Measurements from ENCODE around the gene ERICH4. TPM values are rescaled to one million over a fixed set of nuclear protein-coding genes. Genes with fewer than 3 reads are reported as not detected.
A peak's percentile ranks its signal among the peaks of the same experiment; 100 is the strongest.
"Not testable (repeated sequence)": the region's sequence is repeated elsewhere in the genome, so short reads cannot be mapped to it uniquely, and the experiment has no call there.

ERICH4 gene
- total RNA-seq, 1 experiment from 2014 or later: not detected

DNA sequence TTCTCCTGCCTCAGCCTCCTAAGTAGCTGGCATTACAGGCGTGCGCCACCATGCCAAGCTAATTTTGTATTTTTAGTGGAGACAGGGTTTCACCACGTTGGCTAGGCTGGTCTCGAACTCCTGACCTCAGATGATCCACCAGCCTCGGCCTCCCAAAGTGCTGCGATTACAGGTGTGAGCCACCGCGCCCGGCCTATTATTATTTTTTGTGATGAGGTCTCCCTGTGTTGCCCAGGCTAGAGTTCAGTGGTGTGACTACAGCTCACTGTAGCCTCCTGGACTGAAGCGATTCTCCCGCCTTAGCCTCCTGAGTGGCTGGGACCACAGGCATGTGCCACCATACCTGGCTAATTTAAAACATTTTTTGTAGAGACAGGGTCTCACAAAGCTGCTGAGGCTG is 7.6 kb upstream of the ERICH4 start:
- not testable (repeated sequence) for DNase-seq (ENCODE audit: low read depth)

DNA sequence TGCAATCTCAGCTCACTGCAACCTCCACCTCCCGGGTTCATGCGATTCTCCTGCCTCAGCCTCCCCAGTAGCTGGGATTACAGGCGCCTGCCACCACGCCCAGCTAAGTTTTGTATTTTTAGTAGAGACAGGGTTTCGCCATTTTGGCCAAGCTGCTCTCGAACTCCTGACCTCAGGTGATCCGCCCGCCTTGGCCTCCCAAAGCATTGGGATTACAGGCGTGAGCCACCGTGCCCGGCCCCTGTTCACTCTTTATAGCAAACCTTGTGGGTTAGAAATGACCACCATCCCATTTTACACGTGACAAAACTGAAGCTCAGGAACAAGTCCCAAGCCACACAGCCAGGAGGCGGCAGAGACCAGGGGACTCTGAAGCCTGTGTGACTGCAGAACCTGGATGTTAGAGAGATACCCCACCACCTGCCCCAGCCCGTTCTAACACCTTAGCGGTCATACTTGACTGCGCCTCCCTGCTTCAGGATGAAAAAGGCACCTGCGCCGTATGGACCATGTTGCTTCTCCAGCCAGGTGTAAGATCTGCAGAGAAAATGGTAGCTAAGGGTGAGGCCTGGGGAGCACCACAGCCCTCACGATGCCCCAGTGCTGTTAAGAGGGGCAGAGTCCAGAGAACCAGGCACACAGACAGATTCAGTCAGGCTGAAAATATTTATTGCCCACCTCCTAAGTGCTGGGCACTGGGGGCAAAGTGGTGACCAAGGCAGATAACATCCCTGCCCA is 6.9 kb upstream of the ERICH4 start:
- no peak for DNase-seq (ENCODE audit: low read depth)

DNA sequence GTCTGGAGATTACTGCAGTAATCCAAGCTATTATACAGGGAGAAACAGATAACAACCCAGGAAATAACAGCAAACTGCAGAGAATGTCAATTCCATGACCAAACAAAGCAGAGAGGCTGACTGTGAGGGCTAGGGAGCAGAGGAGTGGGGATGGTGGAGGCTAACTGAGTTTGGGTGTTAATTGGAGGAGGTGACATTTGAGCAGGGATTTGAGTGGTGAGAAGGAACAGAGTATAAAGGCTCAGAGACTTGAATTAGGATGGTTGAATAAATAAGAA is 6.3 kb upstream of the ERICH4 start:
- DNase-seq (ENCODE audit: low read depth): no peak

DNA sequence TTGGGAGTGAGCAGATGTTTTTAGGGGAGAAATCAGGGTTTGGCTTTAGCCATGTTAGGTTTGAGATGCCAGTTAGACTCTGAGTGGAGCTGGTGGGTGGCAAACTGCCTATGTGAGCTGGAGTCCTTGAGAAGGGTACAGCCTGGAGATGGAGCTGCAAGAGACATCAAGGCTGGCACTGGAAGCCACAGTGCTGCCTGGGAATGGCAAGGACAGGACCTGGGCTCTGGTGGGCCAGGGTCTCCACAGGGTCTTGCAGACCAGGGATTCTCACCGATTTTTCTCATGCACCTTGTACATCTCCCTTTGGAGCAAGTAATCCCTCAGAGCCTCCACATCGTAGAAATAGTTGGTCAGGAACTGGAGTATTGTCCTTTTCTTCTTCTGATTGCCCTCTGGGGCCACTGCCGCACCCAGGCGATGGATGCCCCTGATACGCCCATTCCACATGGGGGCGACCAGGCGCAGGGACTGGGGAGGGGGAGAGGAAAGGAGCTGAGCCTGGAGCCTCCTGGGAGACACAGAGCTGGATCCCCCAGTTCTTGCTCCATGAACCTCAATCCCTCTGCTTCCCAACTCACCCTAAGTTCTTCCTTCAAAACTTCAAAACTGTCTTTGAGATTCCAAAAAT is 4.9 kb upstream of the ERICH4 start:
- DNase-seq (ENCODE audit: low read depth): no peak

DNA sequence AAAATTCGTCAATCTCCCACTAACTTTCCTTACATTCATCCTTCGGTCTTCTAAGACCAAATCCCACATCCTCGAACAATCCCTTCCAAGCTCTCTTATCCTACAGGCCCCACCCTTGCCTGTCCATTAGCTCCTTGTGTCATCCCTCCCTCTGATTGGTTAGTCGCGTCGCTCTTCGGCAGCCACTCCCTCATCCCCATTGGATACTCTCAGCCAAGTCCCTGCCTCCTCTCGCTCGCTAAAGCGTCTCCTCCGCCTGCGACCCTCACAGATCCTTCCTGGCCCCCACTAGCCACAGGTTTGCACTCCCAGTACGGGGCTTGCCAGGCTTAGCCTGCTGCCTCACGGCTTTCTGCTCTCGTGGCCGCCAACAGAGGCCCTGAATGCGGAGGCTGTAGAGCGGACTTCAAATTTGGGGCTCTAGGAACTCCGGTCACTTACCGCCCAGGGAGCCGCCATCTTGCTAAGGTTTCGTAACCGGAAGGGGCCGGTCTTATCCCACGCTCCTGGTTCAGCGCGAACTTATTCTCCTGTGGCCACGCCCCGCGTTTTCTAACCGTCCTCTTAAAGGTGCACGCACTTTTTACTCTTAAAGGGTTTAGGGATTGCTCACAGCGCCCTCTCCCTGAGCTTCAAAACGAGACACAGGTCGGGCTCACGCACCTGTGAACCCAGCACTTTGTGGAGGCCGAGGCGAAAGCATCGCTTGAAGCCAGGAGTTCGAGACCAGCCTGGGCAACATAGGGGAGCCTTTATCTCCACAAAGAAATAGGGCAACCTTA is 3.3 kb upstream of the ERICH4 start, which contains the start of gene DMAC2:
Gene DMAC2, minus strand, starts transcription at position 472 of the 782 bp plus-strand sequence. Its CDS starts 13 bp downstream, at position 459.
- peak; percentile 99 for DNase-seq (ENCODE audit: low read depth)

DNA sequence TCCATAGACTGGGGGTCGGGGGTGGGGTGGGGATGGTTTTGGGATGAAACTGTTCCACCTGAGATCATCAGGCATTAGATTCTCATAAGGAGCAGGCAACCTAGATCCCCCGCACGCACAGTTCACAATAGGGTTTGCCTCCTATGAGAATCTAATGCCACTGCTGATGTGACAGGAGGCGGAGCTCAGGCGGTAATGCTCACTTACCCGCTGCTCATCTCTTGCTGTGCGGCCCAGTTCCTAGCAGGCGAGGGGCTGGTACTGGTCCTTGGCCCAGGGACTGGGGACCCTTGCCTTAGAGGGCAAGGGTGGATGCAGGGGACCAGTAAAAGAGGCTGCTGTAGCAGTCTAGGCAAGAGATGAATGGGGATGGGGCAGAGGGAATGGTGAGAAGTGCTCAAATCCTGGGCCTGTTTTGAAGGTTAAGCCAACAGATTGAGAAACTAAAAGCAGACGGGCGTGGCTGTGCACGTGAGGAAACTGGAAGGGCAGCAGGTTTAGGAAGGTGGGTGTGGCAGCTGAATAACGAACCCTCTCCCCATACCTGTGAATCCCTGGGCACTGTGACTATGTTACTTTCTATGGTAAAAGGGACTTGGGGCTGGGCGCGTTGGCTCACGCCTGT is 1.5 kb upstream of the ERICH4 start:
- no peak for DNase-seq (ENCODE audit: low read depth)

DNA sequence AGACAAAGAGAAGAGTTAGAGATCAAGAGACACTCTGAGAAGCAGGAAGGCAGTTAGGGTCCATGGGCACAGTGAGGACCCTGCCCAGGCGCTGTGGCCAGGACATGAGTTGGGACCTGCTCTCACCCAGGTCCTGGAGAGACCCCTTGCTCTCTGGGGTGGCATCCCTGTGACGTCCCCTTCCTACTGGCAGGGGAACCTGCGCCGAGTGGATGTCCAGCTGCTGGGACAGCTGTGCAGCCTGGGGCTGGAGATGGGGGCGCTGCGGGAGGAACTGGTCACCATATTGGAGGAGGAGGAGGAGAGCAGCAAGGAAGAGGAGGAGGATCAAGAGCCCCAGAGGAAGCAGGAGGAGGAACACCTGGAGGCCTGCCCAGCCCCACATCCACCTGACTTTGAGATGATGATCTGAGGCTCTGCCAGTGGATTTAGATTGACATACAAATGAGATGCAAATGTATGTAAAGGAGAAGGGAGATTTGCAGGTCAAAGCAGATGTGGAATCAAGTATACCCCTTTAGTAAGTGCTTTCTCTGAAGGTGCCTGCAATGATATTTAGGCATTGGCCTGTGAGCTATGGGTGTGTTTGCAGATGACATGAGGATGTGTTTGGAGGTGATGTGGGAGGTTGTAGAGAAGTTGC is 978 bp downstream of the ERICH4 start:
- DNase-seq (ENCODE audit: low read depth): no peak

DNA sequence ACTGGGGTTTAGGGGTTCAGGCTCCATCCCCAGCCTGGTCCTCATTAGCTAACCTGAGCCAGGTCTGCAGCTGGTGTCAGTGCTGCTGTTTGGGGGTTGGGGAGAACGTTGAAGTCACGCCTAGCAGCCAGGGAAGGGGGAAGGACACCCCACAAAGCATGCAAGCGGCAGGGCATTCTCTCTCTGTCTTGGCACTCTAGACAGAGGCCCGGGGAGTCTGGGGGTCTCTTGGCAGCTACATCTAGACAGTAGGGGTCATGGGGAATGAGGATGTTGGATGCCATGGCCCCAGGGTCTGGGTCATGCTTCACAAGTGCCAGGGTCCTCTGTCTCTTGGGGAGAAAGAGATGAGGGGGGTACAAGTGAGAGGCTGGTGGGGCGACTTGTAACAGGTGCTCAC is 2.6 kb downstream of the ERICH4 start:
- DNase-seq (ENCODE audit: low read depth): no peak

DNA sequence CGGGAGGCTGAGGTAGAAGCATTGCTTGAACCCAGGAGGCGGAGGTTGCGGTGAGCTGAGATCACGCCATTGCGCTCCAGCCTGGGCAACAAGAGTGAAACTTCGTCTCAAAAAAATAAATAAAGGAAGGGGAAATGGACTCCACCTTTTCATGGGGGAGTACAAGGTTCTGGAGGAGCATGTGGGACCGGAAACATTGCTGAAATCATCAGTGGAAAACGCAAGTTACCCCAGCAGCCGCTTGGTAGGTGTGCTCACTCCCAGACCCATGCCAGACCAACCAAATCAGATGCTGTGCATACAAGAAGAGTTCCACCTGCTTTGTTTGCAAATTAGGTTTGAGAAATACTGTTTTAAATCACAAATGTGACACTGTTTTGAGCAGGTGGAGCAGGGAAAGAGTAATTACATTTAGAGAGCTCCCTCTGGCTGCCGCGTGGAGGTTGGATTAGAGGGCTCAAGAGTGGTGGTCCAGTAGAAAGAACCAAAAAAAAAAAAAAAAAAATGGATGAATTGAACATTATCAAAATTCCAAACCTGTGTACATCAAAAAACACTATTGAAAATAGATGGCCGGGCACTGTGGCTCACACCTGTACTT is 4.9 kb downstream of the ERICH4 start:
- no peak for DNase-seq (ENCODE audit: low read depth)

DNA sequence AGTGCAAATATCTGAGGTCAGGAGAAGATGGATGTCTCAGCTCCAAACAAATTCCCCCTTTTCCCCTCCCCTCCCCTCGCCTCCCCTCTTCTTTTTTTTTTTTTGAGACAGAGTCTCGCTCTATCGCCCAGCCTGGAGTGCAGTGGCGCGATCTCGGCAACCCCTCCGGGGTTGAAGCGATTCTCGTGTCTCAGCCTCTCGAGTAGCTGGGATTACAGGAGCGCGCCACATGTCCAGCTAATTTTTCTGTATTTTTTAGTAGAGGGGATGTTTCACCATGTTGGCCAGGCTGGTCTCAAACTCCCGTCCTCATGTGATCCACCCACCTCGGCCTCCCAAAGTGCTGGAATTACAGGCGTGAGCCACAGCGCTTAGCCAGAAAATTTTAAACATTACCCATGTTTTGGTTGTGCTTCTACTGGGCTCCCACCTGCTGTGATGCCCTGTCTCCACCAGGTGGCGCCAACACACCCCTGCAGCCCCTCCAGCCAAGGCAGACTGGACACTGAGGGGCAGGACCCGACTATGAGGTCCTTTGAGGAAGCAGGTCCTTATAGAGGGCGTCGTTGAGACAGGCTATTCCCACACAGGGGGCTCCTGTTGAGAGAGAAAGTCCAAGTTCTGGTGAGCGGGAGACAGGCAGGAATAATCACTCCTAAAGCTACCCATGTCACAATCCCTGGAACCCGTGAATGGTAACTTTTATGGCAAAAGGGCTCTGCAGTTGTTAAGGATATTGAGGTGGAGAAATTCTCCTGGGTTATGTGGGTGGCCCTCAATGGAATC is 6.3 kb downstream of the ERICH4 start:
- DNase-seq (ENCODE audit: low read depth): peak; percentile 85

DNA sequence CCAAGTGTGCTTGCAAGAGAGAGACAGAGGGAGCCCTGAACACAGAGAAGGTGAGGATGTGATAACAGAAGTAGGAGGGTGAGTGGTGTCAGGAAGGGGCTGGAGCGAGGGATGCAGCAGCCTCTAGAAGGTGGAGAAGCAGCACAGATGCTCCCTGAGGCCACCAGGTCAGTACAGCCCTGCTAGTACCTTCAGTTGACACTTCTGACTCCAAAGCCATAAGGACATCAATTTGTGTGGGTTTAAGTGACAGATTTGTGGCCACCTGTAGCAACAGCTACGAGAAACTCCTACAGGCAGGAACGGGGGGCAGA is 6.9 kb downstream of the ERICH4 start:
- no peak for DNase-seq (ENCODE audit: low read depth)

DNA sequence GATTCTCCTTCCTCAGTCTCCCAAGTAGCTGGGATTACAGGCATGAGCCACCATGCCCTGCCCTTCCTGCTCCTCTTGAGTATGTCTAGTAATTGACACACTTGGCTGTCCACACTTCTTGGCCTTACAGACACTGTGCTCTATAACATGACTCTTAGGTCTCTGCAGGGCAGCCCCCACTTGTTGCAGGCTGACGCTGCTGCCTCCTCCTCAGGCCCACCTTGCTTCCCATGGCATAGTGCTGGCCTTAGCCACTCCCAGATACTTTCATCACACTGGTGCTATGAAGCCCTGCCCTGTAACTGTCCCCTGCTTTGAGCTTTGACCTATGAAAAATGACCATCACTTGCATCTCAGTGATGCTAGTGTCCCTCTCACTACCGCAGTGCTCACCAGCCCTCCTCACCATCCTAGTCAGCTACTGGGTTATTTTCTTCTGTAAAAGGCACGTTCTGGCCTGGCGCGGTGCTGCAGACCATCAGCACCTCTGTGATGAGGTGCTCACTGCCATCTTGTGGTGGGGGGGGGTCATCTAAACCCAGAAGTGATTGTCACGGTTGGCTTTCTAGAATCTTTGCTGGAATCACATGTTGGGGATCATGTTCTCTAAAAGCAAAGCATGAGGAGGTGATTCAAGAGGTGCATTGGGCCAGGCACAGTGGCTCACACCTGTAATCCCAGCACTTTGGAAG is 9.8 kb downstream of the ERICH4 start:
- DNase-seq (ENCODE audit: low read depth): no peak

DNA sequence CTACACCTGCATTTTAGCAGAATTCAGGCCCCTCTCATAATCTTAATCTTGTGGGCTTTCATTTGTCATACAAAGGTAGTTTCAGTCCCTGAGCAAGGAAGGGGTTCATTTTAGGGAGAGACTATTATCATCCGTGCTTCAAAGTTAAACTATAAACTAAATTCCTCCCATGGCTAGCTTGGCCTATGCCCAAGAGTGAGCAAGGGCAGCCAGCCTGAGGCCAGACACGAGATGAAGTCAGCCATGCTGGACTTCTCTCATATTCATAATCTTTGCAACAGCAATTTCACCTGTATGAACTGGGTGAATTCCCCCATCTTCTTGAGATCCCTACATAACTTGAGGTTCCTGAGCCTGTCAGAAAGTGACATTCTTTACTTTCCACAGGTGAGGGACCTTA is 13.0 kb downstream of the ERICH4 start:
- no peak for DNase-seq (ENCODE audit: low read depth)

DNA sequence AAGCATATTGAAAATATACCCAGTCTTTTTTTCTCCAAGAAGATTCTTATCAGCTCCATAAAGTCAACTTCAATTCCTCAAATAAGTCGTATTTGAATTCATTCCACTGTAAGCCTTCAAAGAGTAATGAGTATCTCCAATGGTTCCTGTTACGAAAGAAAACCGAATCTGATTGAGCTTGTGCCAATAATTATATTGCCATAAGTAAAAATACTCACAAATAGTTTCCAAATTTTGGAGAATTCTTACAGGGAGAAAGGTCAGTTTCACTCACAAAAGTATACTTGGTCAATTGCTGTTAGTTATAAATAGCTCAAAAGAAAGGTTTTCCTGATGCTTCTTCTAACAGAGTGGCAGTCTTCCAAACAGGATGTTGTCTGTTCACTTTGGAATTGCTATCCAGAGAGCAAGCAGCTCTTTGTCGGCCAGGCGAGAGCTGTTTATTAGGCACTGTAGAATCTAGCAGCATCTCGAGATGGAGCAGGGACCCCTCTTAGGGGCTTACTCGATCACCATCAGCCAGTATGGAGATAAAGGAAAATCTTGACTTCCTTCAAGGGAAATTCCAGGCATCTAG is 13.5 kb downstream of the ERICH4 start:
- no peak for DNase-seq (ENCODE audit: low read depth)

DNA sequence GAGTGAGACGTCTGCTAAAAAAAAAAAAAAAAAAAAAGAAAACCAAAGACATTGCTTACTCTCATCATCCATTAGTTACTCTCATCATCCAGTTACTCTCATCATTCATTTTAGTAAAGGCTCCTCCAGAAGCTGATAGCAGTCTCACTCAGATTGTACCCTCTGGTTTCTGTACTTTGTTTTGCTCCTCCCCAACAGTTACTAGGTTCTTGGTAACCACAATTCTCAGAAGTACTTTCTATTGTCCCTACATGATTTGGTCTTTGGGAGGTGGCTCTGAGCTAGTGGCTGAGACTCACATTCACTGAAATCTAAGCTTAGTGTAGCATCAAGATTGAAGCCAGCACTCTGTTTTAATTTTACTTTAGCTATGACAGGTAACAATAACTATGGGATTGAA is 14.3 kb downstream of the ERICH4 start:
- DNase-seq (ENCODE audit: low read depth): no peak

DNA sequence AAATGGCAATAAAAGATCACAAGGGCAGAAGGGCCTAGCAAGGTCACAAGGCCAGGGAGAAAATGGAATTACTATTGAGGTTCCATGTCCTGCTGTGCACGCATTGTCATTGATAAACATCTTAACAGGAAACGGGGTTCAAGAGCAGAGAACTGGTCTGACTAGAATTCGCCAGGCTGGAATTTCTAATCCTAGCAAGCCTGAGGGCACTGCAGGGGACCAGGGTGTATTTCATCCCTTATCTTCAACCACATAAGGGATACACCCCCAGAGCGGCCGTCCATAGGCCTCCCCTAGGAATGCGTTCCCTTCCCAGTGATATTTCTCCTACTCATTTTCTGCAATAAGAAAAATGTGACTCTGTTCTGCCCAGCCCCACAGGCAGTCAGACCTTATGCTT is 19.5 kb downstream of the ERICH4 start:
- no peak for DNase-seq (ENCODE audit: low read depth)

DNA sequence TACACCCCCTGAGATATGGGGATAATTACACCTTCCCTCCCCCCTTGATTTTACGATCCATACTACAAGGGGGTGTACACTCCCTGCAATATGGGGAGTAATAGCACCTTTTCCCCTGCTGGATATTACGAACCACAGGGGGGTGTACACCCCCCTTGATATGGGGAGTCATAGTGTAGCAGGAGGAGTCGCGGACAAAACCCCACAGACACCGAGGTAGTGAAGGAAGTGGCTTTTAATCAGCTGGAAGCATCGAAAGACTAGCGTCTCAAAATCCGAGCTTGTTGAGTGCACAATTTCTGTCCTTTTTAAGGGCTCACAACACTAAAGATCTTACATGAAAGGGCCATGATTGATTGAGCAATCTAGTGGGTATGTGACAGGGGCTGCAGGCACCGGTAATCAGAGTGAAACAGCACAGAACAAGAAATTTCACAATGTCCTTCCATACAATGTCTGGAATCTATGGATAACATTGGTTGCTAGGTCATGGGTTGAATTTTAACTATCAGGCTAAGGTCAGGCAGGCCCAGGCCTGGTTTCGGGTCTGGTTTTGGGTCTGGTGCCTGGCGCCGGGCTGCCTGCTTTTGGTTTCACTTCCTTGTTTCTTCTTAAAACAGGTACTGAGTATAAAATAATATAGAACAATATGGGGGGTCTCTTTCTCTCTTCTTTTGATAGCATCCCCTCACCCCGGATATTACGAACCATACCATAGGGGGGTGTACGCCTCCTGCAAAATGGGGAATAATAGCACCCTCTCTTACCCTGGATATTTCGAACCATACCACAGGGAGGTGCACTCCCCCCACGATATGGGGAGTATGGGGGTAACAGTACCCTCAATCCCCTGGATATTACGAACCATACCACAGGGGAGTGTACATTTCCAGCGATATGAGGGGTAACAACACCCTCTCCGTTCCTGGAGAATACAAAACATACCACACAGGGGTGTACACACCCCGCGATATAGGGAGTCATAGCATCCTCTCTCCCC is 20.6 kb downstream of the ERICH4 start:
- not testable (repeated sequence) for DNase-seq (ENCODE audit: low read depth)

DNA sequence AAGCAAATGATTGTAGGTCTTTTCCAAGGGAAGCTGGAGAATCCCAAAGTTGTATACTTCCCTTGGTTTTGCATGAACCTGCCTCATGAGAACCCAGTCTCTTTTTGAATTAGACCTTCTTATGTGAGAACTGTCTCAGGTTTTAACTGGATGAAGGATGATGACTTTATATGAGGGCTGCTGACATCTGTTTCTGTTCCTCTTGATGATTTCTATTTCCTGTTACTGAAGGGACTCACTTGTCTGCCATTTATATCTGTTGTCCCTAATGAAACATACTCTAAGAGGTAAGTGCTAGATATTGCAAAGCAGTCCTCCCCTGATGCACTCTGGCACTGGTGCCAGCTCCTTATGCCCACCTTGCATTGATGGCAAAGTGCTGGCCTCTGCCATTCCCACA is 33.6 kb downstream of the ERICH4 start:
- DNase-seq (ENCODE audit: low read depth): no peak

DNA sequence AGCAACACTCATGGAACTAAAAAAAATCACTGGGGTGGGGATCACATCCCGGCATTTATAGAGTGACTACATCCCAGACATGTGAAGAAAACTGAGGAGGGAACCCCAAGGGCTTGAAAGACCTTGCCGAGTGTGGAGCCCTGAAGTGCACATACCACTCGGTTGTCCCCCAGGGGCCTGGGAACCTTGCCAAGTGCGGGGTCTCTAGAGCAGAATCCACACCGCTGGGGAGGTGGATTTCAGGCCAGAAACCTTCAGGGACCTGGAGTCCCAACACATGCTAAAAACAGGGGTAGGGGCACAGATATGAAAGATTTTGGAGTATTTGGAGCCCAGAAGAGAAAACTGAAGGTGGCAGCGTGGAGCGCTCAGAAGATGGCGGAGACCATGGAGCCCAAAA is 35.2 kb downstream of the ERICH4 start:
- DNase-seq (ENCODE audit: low read depth): peak; percentile 13

Data from Daoy (cell line).